AG08396 (cell line): ENCODE data around the gene VSTM4.
A peak's percentile ranks its signal among the peaks of the same experiment; 100 is the strongest.

Experiments
- DNase-seq: peaks from one replicate; pipeline ENCODE4 v3.0.0; 2012; ENCODE audit warnings: low spot score, mixed read lengths

The VSTM4 gene

DNA sequence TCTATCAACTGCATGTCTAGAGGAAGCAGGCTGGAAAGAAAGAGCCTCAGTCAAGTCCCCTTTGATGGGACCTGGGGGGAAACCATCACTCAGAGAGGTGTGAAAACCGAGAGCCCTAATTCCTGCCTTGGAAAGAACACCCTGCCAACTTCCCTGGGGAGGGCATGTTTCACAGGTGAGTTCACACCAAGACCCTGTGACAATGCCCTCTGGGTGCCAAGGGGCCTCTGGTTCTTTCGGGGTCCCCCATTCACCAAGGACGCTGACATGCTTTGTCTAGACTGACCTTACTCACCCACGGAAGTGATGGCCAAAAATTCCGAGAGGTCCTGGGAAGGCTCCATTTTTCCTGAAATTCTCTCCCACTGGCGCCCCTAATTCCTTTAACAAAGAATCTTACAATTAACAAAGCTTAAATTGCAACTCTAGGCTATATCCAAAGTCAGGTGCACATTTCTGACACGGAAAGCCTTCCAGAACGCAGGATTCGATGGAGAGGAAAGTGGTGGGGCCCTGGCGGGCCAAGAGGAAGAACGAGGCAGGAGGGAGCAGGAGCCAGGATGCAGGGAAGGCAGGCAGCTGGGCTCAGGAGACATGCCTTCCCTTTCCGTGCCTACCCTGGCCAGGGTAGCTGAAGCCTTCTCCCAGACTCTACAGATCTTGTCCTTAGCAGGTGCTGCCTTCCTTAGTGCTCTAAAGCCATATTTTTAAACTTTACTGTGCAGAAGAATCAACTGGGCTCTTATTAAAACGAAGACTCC is 23.7 kb downstream of the VSTM4 start:
- DNase-seq = no peak

GRCh38 chr10:49090696-49091380 is 24.5 kb downstream of the VSTM4 start:
- DNase-seq = no peak

GRCh38 chr10:49090189-49090575 is 25.1 kb downstream of the VSTM4 start:
- DNase-seq = no peak

DNA sequence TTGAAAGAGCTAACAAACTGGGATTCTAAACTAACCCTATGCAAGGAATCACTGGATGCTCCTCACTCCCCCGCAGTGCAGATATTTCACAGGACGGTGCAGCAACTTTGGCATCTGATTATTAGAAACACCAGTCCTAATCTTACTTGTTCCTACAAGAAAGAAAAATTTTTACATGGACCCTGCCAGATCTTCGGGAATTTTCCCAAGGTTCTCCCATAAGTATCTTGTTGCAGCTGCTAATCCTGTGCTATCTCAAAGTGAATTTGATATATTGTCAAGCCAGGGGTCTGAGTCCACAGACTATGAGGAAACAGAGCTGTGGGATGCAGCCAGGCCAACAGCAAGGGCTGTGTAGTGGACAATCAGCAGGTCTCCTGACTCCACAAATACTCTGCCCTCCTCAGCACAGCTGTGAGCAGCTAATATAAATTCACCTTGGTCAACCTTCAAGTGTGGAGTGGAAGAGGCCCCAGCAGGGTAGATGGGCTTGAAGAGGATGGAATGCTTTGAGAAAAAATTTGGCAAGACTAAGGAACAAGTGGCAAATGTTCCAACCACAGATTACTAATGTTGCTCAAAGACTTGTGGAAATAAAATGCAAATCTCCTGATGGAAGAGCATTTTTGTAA is 25.6 kb downstream of the VSTM4 start:
- DNase-seq = no peak

DNA sequence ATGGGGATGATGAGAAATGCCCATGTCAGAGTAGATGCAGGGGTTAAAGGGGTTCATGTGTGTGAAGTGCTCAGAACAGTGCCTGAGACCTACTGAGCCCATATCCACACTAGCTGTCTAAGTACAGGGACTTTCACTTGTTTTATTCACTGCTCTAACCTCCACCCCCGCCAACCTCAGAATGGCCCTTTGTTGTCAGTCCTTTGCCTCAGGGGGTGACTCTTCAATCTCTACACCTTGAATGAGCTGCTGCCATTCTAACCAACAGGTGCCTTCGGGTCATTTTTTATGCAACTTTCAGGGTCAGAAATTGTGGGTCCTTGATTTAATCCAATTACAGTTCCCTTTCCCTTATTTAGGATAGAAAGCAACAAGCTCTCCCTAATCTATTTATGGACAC is 26.2 kb downstream of the VSTM4 start:
- no peak for DNase-seq

DNA sequence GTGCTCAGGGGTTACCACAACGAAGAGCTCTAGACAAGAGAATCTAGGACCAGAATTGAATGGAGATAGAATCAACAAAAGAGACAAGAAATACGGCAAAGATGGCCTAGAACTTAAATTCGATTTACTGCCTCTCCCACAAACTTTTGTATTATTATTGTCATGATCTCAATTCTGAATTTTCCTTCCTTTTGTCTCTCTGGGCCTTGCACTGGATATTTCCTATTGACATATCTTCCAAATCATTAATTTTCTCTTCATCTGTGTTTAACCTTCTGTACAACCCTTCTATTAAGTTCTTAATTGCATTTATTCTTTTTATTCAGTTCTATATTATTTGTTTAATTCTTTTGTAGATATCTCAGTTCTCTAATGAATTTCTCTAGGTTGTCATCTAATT is 28.4 kb downstream of the VSTM4 start:
- DNase-seq = no peak

DNA sequence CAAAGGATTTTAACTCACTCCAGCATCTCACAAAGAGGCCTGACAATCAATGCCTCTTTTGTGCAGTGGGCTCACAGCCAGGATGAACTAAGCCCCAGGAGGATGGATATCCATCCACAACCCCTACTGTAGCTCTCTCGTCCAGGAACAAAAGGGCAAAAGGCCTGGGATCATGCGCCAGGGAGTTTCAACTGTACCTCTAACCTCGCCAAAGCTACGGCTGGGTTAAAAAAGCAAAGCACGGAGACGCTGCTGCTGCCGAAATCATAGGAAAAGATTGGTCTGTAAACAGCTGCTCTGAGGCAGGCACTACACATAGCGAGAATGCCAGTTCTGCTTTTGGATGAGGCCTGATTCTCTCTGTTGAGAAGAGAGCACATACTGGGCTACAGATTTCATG is 32.1 kb downstream of the VSTM4 start:
- no peak for DNase-seq

DNA sequence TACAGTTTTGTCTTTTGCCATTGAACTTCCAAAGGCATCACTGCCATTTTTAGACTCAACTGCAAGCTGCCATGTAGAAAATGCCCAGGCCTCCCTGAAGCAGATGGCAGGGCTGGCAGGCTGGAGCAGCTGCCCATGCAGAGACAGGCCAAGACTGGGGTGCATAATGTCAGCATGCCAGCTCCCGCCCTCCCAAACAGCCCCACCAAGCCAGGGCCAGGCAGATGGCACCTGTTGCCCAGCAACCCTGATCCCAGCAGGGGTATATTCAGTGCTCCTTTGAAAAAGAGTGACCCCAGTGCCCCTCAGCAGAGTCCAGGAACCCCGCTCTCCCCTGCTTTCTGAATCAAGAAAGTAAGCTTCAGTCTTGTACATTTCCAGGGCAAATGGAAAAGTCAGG is 32.6 kb downstream of the VSTM4 start:
- no peak for DNase-seq

DNA sequence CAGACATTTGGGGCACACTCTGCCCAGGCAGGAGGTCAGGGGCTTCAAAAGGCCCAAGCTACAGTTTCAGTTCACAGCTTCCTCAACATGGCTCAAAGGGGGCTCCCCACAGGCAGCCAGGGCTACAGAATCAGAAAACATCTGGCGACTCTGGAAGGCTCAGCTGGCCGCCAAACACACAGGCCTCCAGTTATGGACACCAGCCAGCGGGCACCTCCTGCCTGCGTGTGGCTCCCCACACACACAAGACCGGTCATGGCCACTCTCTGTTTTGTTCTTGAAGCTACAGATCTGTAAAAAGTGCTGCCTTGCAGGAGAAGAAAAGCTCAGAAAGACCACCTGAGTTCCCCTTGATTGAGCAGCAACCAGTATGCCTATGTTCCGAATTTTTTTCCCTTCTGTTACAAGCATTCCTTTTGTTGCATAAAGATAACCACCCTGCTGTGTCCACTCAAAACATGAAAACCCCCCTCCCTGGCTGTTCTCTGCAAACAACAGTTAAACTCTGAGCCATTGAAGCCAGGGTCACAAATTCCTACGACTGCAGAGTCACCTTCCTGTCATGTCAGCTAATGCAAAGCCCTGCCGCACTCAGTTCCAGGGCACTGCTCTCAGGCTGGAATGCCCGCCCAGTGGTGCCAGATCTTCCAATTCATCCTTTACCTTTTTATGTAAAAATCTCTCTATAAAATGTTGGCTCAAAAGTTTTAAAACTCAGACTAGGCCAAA is 33.6 kb downstream of the VSTM4 start:
- DNase-seq = peak; percentile 52

DNA sequence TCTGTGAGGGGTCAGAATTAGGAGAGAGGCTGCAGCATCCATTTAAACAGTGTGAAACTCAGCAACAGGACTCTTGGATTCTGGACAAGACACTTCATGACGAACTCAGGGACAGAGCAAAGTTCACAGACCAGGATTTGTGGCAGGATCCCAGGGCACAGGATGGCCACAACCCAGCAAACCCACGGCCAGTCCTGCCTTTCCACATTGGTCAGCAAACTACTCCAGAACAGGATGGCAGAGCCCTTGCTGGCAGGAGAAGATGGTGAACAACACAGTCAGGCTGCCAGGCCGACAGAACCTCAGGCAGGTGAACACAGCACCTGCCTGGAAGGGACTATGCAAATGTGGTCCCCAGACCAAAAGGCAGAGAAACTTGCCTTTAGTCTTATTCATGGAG is 34.4 kb downstream of the VSTM4 start:
- DNase-seq = no peak

DNA sequence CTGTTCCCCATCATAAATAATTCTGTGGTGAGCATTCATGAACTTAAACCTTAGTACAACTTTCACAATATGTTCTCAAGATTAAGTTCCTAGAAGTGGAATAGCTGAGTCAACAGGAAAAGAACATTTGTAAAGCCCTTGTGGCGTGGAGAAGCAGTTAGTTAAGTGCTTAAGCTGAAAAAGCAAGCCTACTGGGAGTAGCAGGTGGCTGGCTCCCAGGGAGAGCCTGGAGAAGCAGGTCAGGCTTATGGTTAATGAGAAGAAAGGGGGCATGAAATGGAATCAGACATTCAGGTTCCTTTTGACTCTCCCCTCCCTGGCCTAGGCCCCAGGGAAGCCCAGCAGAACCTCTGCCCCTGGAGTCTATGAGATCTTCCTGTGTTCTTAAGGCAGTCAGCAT is 35.3 kb downstream of the VSTM4 start:
- DNase-seq = no peak

GRCh38 chr10:49079499-49079898 is 35.8 kb downstream of the VSTM4 start:
- DNase-seq = no peak

GRCh38 chr10:49079072-49079471 is 36.2 kb downstream of the VSTM4 start:
- no peak for DNase-seq

DNA sequence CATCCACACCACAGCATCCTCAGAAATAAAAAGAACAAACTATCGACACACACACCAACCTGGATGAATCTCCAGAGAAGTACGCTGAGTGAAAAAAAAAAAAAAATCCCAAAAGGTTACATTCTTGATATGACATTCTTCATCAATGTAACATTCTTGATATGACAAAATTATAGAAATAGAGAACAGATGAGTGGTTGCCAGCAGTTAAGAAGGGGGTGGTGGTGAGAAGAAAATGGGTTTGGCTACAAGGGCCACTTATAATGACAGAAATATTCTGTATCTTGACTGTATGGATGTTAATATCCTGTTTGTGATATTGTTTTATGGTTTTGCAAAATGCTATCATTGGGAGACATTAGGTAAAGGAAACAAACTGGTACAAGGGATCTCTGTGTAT is 36.9 kb downstream of the VSTM4 start:
- DNase-seq = no peak

- no peak for DNase-seq
These were observed 38.4 kb downstream of the VSTM4 start for GRCh38 chr10:49076741-49077521.

GRCh38 chr10:49076319-49076718 is 39.0 kb downstream of the VSTM4 start:
- no peak for DNase-seq

GRCh38 chr10:49075743-49076142 is 39.6 kb downstream of the VSTM4 start:
- no peak for DNase-seq

- DNase-seq = no peak
These were observed 40.3 kb downstream of the VSTM4 start for GRCh38 chr10:49074836-49075682.

DNA sequence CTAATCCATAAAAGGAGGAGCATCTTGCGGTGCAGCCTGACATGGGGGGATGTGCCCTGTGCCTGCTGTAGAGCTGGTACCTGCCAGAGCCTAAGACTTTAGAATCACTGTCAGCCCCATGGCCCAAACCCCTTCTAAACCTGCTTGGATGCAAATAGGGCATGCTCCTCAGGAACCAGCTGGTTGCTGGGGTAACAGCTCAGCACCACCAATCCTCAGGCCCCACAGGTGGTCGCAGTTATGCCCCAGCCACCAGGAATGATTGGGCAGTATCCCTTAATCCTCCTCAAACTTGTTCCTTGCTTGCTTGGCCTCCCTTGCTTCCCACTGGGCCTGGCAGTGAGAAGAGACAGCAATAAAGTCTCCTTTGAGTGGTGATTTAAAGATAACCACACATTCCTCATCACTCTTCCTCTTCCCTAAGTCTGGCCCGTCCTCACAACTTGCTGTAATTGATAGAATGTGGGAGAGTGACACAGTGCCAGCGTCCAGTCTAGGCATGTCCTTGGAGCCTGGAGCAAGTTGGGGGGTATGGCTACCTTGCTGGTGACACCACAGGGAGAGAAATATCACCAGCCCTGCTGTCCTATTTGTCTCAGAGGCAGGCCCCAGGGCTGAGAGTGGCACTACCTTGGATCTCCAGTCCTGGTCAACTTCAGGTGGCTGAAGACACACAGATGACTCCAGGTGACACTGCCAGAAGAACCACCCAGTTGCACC is 43.0 kb downstream of the VSTM4 start:
- DNase-seq = no peak

- DNase-seq = no peak
These were observed 44.1 kb downstream of the VSTM4 start for GRCh38 chr10:49071160-49071761.
